Activated CD4-positive, alpha-beta T cell treated with anti-CD3 and anti-CD28 coated beads, Interleukin-2, Interleukin-4, amounts not matched to agents 100 ng/mL and 50 ng/mL, durations not matched to agents 16 hours and 8 hours (primary cell): ENCODE results near the gene POP7.

Source experiments
- DNase-seq: peaks from one replicate; pipeline ENCODE4 v3.0.0-alpha.2; 2020; ENCODE audit warnings: low spot score

The POP7 gene

GRCh38 chr7:100726996-100727761 lies 21.3 kb downstream of the POP7 start:
- no peak for DNase-seq

GRCh38 chr7:100728196-100728595 lies 22.3 kb downstream of the POP7 start:
- no peak for DNase-seq

GRCh38 chr7:100730136-100730800 lies 24.3 kb downstream of the POP7 start:
- no peak for DNase-seq

- no peak for DNase-seq
Observed at GRCh38 chr7:100731937-100732636, 26.2 kb downstream of the POP7 start.

GRCh38 chr7:100735730-100736129 lies 29.8 kb downstream of the POP7 start:
- DNase-seq, result no peak

GRCh38 chr7:100736671-100737070 lies 30.8 kb downstream of the POP7 start:
- no peak for DNase-seq

GRCh38 chr7:100739934-100740333 lies 34.0 kb downstream of the POP7 start:
- no peak for DNase-seq

- no peak for DNase-seq
Observed at GRCh38 chr7:100744605-100745004, 38.7 kb downstream of the POP7 start.

- DNase-seq, result no peak
Observed at GRCh38 chr7:100745184-100745583, 39.3 kb downstream of the POP7 start.

- DNase-seq, result no peak
Observed at GRCh38 chr7:100752994-100753393, 47.1 kb downstream of the POP7 start.

GRCh38 chr7:100753750-100754149 lies 47.8 kb downstream of the POP7 start:
- DNase-seq, result no peak
